Rectal smooth muscle tissue (tissue), 1 donor: ENCODE results near the gene PTPRG.

Experiments used
- H3K27ac ChIP-seq: one replicate; pipeline ENCODE4 v1.7.0; 2013; ENCODE audit warnings: low read depth, low read length, inconsistent platforms
- H3K27me3 ChIP-seq: one replicate; pipeline ENCODE4 v1.7.0; 2013; ENCODE audit warnings: low read length; ENCODE audit not compliant: control insufficient read depth, insufficient read depth
- H3K36me3 ChIP-seq: one replicate; pipeline ENCODE4 v1.7.0; 2013; ENCODE audit warnings: low read length; ENCODE audit not compliant: control insufficient read depth, insufficient read depth
- H3K4me1 ChIP-seq: one replicate; pipeline ENCODE4 v1.7.0; 2013; ENCODE audit warnings: low read length; ENCODE audit not compliant: control insufficient read depth, insufficient read depth
- H3K4me3 ChIP-seq: one replicate; pipeline ENCODE4 v1.7.0; 2013; ENCODE audit warnings: low read length
- H3K9ac ChIP-seq: one replicate; pipeline ENCODE4 v1.7.0; 2013; ENCODE audit warnings: low read length

The PTPRG gene

GRCh38 chr3:61892891-61893290 is 331.5 kb downstream of the PTPRG start:
- H3K4me1 ChIP-seq: peaks cover 8% of the 10 kb centered on the region
- no peaks in the 10 kb centered on the region for H3K36me3 ChIP-seq
- no peaks in the 10 kb centered on the region for H3K27me3 ChIP-seq
- H3K4me3 ChIP-seq: no peak overlapping the region
- H3K27ac ChIP-seq: no peak overlapping the region
- H3K9ac ChIP-seq: no peak overlapping the region

GRCh38 chr3:61893840-61894566 is 332.6 kb downstream of the PTPRG start:
- H3K4me3 ChIP-seq: no peak overlapping the region
- H3K27me3 ChIP-seq: no peaks in the 10 kb centered on the region
- no peak overlapping the region for H3K9ac ChIP-seq
- H3K27ac ChIP-seq: no peak overlapping the region
- H3K4me1 ChIP-seq: peaks cover 8% of the 10 kb centered on the region
- H3K36me3 ChIP-seq: no peaks in the 10 kb centered on the region

GRCh38 chr3:61894988-61895935 is 333.9 kb downstream of the PTPRG start:
- H3K27me3 ChIP-seq: no peaks in the 10 kb centered on the region
- H3K36me3 ChIP-seq: no peaks in the 10 kb centered on the region
- peak overlapping the region; percentile 45 for H3K27ac ChIP-seq
- peaks cover 8% of the 10 kb centered on the region for H3K4me1 ChIP-seq
- H3K9ac ChIP-seq: no peak overlapping the region
- H3K4me3 ChIP-seq: no peak overlapping the region

GRCh38 chr3:61896251-61896650 is 334.9 kb downstream of the PTPRG start:
- Histone ChIP-seq H3K9ac (no peak overlapping the region), H3K27me3 (no peaks in the 10 kb centered on the region), H3K4me1 (peaks cover 8% of the 10 kb centered on the region), H3K4me3 (no peak overlapping the region), H3K27ac (no peak overlapping the region), H3K36me3 (no peaks in the 10 kb centered on the region)

- Histone ChIP-seq H3K9ac (no peak overlapping the region), H3K4me3 (no peak overlapping the region), H3K27ac (no peak overlapping the region), H3K27me3 (no peaks in the 10 kb centered on the region), H3K4me1 (peaks cover 8% of the 10 kb centered on the region), H3K36me3 (no peaks in the 10 kb centered on the region)
These were observed 336.5 kb downstream of the PTPRG start for GRCh38 chr3:61897848-61898247.

GRCh38 chr3:61899700-61900462 is 338.5 kb downstream of the PTPRG start:
- peaks cover 18% of the 10 kb centered on the region for H3K4me1 ChIP-seq

GRCh38 chr3:61901496-61901895 is 340.1 kb downstream of the PTPRG start:
- Histone ChIP-seq H3K27ac (no peak overlapping the region), H3K4me1 (peaks cover 15% of the 10 kb centered on the region), H3K36me3 (no peaks in the 10 kb centered on the region), H3K27me3 (no peaks in the 10 kb centered on the region), H3K9ac (no peak overlapping the region), H3K4me3 (no peak overlapping the region)

More at GRCh38 chr3:61899700-61900462, 338.5 kb downstream of the PTPRG start:
- Histone ChIP-seq H3K27ac (no peak overlapping the region), H3K9ac (no peak overlapping the region), H3K36me3 (no peaks in the 10 kb centered on the region), H3K4me3 (no peak overlapping the region), H3K27me3 (no peaks in the 10 kb centered on the region)

- Histone ChIP-seq H3K4me3 (no peak overlapping the region), H3K36me3 (no peaks in the 10 kb centered on the region), H3K27me3 (no peaks in the 10 kb centered on the region), H3K27ac (no peak overlapping the region), H3K4me1 (peaks cover 15% of the 10 kb centered on the region), H3K9ac (no peak overlapping the region)
These were observed 340.6 kb downstream of the PTPRG start for GRCh38 chr3:61901986-61902385.

- Histone ChIP-seq H3K27me3 (no peaks in the 10 kb centered on the region), H3K4me1 (peaks cover 15% of the 10 kb centered on the region), H3K9ac (no peak overlapping the region), H3K4me3 (no peak overlapping the region), H3K36me3 (no peaks in the 10 kb centered on the region), H3K27ac (no peak overlapping the region)
These were observed 341.7 kb downstream of the PTPRG start for GRCh38 chr3:61903074-61903473.

- Histone ChIP-seq H3K4me1 (peaks cover 15% of the 10 kb centered on the region), H3K27me3 (no peaks in the 10 kb centered on the region), H3K27ac (peak overlapping the region; percentile 70), H3K36me3 (no peaks in the 10 kb centered on the region), H3K9ac (no peak overlapping the region), H3K4me3 (no peak overlapping the region)
These were observed 342.7 kb downstream of the PTPRG start for GRCh38 chr3:61903931-61904657.

GRCh38 chr3:61907210-61907795 is 345.9 kb downstream of the PTPRG start:
- H3K4me1 ChIP-seq: peaks cover 15% of the 10 kb centered on the region
- no peak overlapping the region for H3K9ac ChIP-seq
- H3K27me3 ChIP-seq: no peaks in the 10 kb centered on the region
- no peak overlapping the region for H3K4me3 ChIP-seq
- H3K36me3 ChIP-seq: no peaks in the 10 kb centered on the region
- H3K27ac ChIP-seq: no peak overlapping the region
